ENCODE results near the gene HIVEP3. TPM values are rescaled to one million over a fixed set of nuclear protein-coding genes. Genes with fewer than 3 reads are reported as not detected.
"Not testable (repeated sequence)": the region's sequence is repeated elsewhere in the genome, so short reads cannot be mapped to it uniquely, and the experiment has no call there.

Gene HIVEP3
- total RNA-seq, 1 donor from 2014 or later = 2.9 TPM

GRCh38 chr1:41560496-41560895 is 358.2 kb downstream of the HIVEP3 start:
- no peak for DNase-seq (ENCODE audit: extremely low spot score in 2 of 2)
- Histone ChIP-seq H3K9me3 (no peaks in the 10 kb centered on the region), H3K27ac (no peak overlapping the region), H3K4me1 (no peaks in the 10 kb centered on the region), H3K27me3 (no peaks in the 10 kb centered on the region), H3K4me3 (no peak overlapping the region), H3K36me3 (no peaks in the 10 kb centered on the region)
- intact Hi-C loops (cut with DNase I) = no loop called here
- no peak for TF ChIP-seq POLR2A (IDR thresholded peaks at IDR 0.05)
- TF ChIP-seq, protein P1, sequence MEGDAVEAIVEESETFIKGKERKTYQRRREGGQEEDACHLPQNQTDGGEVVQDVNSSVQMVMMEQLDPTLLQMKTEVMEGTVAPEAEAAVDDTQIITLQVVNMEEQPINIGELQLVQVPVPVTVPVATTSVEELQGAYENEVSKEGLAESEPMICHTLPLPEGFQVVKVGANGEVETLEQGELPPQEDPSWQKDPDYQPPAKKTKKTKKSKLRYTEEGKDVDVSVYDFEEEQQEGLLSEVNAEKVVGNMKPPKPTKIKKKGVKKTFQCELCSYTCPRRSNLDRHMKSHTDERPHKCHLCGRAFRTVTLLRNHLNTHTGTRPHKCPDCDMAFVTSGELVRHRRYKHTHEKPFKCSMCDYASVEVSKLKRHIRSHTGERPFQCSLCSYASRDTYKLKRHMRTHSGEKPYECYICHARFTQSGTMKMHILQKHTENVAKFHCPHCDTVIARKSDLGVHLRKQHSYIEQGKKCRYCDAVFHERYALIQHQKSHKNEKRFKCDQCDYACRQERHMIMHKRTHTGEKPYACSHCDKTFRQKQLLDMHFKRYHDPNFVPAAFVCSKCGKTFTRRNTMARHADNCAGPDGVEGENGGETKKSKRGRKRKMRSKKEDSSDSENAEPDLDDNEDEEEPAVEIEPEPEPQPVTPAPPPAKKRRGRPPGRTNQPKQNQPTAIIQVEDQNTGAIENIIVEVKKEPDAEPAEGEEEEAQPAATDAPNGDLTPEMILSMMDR (IDR thresholded peaks at IDR 0.05) = no peak
- no peak for TF ChIP-seq POLR2AphosphoS5 (IDR thresholded peaks at IDR 0.05; ENCODE audit: insufficient read depth in 1 of 2, low read depth in 1 of 2)

DNA sequence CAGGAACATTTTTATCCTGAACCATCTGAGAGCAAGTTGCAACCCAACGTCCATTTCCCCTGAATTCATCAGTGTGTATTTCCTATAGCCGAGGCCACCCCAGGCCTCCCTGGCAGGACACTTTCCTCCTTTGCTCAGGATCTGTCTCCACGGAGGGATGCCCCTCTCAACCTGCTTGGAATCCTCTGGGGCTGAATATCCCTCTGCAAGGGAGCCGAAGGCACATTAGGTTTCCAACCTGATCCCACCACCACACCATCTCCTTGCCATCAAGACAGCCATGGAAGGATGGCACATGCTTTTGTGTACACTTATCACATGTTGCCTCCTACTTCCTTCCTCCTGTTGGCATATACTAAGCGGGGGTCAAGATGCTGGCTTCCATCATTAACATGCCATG is 359.4 kb downstream of the HIVEP3 start:
- TF ChIP-seq POLR2AphosphoS5 (IDR thresholded peaks at IDR 0.05; ENCODE audit: insufficient read depth in 1 of 2, low read depth in 1 of 2) (no peak), POLR2A (IDR thresholded peaks at IDR 0.05) (no peak)
- TF ChIP-seq, protein P1 (IDR thresholded peaks at IDR 0.05) = no peak
- Histone ChIP-seq H3K36me3 (no peaks in the 10 kb centered on the region), H3K27me3 (no peaks in the 10 kb centered on the region), H3K4me1 (no peaks in the 10 kb centered on the region), H3K9me3 (no peaks in the 10 kb centered on the region), H3K4me3 (no peak overlapping the region), H3K27ac (no peak overlapping the region)
- intact Hi-C loops (cut with DNase I) = no loop called here
- DNase-seq (ENCODE audit: extremely low spot score in 2 of 2) = no peak

DNA sequence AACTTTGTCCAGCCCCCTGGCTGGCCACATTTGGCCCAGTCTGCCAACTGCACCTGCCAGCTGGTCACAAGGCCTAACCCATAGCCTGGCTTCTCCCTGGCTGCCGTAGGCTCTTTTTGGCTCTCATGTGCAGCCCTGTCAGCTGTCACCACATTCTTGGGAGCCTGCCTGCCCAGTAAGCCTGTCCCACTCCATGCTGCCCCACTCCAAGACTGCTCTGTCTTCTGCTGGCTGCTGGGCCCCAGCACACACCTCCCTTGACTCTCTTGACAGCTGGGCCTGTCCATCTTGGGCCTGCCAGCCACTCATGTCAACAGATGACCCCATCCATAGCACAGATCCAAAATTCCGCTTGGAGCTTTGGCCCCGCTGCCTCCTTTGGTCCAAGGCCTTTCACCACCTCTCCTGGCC is 360.0 kb downstream of the HIVEP3 start:
- Histone ChIP-seq H3K4me3 (no peak overlapping the region), H3K4me1 (no peaks in the 10 kb centered on the region), H3K27ac (no peak overlapping the region), H3K27me3 (no peaks in the 10 kb centered on the region), H3K36me3 (no peaks in the 10 kb centered on the region), H3K9me3 (no peaks in the 10 kb centered on the region)
- no peak for DNase-seq (ENCODE audit: extremely low spot score in 2 of 2)
- intact Hi-C loops (cut with DNase I) = no loop called here
- TF ChIP-seq POLR2A (IDR thresholded peaks at IDR 0.05) (no peak), POLR2AphosphoS5 (IDR thresholded peaks at IDR 0.05; ENCODE audit: insufficient read depth in 1 of 2, low read depth in 1 of 2) (no peak)
- TF ChIP-seq, protein P1 (IDR thresholded peaks at IDR 0.05) = no peak

- intact Hi-C loops (cut with DNase I) = no loop called here
- H3K9me3 ChIP-seq = no peaks in the 10 kb centered on the region
- no peak overlapping the region for H3K27ac ChIP-seq
- H3K4me1 ChIP-seq = no peaks in the 10 kb centered on the region
- DNase-seq (ENCODE audit: extremely low spot score in 2 of 2) = no peak
- no peaks in the 10 kb centered on the region for H3K27me3 ChIP-seq
- TF ChIP-seq, protein P1 (IDR thresholded peaks at IDR 0.05) = no peak
- TF ChIP-seq POLR2A (IDR thresholded peaks at IDR 0.05) = no peak
- no peak for TF ChIP-seq POLR2AphosphoS5 (IDR thresholded peaks at IDR 0.05; ENCODE audit: insufficient read depth in 1 of 2, low read depth in 1 of 2)
- no peak overlapping the region for H3K4me3 ChIP-seq
- H3K36me3 ChIP-seq = no peaks in the 10 kb centered on the region
Measured at GRCh38 chr1:41557751-41558455, 360.8 kb downstream of the HIVEP3 start.

- H3K27ac ChIP-seq; H3K4me1 ChIP-seq; DNase-seq (ENCODE audit: extremely low spot score in 2 of 2); H3K4me3 ChIP-seq; H3K27me3 ChIP-seq; intact Hi-C loops (cut with DNase I); H3K36me3 ChIP-seq; H3K9me3 ChIP-seq: not testable (repeated sequence)
Measured at GRCh38 chr1:41554746-41555145, 364.0 kb downstream of the HIVEP3 start.
